ENCODE data around the gene ARPC5L. TPM values are rescaled to one million over a fixed set of nuclear protein-coding genes. Genes with fewer than 3 reads are reported as not detected.
"Not testable (repeated sequence)": the region's sequence is repeated elsewhere in the genome, so short reads cannot be mapped to it uniquely, and the experiment has no call there.

ARPC5L gene
- total RNA-seq, 1 donor from 2014 or later = 25.2 TPM

DNA sequence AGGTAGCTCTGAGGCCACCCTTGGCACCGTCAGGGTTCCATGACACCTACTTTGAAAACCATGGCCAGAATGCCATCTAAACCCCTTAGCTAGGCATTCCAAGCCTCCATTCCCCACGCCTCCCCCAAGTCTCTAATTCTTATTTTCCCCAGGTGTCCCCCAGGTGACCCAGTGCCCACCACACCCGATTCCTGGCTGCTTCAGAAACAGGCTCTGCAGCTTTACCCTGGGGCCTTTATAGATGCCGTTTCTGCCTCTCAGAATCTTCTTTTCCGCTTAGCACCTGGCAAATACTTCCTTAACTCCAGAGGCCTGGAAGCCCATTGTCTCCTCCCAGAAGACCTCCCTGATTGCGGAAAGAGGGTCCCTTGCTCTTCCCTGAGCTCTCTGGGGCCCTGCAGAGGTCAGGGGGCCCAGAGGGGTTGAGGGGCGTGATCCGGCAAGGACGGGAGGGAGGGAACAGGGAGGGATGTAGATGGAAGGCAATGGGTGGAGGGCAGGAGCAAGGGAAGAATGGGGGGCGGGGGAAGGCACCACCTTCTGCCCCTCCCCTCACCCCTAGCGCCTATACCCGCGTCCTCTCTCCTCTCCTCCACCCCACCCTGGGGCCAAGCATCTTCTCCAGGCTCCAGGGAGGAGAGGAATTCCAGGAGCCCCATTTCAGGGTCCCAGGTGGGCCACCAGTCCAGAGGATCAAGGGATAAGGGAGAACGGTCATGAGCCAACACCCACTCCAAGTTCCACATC is 20.7 kb upstream of the ARPC5L start:
- Mint-ChIP-seq H3K4me1 (ENCODE audit: low read depth, unreplicated experiment) (no peaks in the 10 kb centered on the region), H3K27me3 (ENCODE audit: unreplicated experiment) (no peaks in the 10 kb centered on the region), H3K27ac (ENCODE audit: unreplicated experiment) (no peak overlapping the region), H3K36me3 (ENCODE audit: unreplicated experiment) (no peaks in the 10 kb centered on the region), H3K9me3 (ENCODE audit: unreplicated experiment) (peaks cover 3% of the 10 kb centered on the region), H3K4me3 (ENCODE audit: unreplicated experiment) (no peak overlapping the region)
- TF ChIP-seq, protein P1, sequence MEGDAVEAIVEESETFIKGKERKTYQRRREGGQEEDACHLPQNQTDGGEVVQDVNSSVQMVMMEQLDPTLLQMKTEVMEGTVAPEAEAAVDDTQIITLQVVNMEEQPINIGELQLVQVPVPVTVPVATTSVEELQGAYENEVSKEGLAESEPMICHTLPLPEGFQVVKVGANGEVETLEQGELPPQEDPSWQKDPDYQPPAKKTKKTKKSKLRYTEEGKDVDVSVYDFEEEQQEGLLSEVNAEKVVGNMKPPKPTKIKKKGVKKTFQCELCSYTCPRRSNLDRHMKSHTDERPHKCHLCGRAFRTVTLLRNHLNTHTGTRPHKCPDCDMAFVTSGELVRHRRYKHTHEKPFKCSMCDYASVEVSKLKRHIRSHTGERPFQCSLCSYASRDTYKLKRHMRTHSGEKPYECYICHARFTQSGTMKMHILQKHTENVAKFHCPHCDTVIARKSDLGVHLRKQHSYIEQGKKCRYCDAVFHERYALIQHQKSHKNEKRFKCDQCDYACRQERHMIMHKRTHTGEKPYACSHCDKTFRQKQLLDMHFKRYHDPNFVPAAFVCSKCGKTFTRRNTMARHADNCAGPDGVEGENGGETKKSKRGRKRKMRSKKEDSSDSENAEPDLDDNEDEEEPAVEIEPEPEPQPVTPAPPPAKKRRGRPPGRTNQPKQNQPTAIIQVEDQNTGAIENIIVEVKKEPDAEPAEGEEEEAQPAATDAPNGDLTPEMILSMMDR (IDR thresholded peaks at IDR 0.05; ENCODE audit: partially characterized antibody, unreplicated experiment) = no peak
- no peak for DNase-seq

- TF ChIP-seq, protein P1 (IDR thresholded peaks at IDR 0.05; ENCODE audit: partially characterized antibody, unreplicated experiment) = no peak
- no peaks in the 10 kb centered on the region for H3K27me3 Mint-ChIP-seq (ENCODE audit: unreplicated experiment)
- no peaks in the 10 kb centered on the region for H3K4me1 Mint-ChIP-seq (ENCODE audit: low read depth, unreplicated experiment)
- H3K4me3 Mint-ChIP-seq (ENCODE audit: unreplicated experiment) = no peak overlapping the region
- DNase-seq = no peak
- peaks cover 3% of the 10 kb centered on the region for H3K9me3 Mint-ChIP-seq (ENCODE audit: unreplicated experiment)
- H3K27ac Mint-ChIP-seq (ENCODE audit: unreplicated experiment) = no peak overlapping the region
- H3K36me3 Mint-ChIP-seq (ENCODE audit: unreplicated experiment) = no peaks in the 10 kb centered on the region
Measured at GRCh38 chr9:124843456-124844034, 18.4 kb upstream of the ARPC5L start.

GRCh38 chr9:124844291-124844690 is 17.6 kb upstream of the ARPC5L start:
- H3K36me3 Mint-ChIP-seq (ENCODE audit: unreplicated experiment) = no peaks in the 10 kb centered on the region
- H3K27ac Mint-ChIP-seq (ENCODE audit: unreplicated experiment) = no peak overlapping the region

DNA sequence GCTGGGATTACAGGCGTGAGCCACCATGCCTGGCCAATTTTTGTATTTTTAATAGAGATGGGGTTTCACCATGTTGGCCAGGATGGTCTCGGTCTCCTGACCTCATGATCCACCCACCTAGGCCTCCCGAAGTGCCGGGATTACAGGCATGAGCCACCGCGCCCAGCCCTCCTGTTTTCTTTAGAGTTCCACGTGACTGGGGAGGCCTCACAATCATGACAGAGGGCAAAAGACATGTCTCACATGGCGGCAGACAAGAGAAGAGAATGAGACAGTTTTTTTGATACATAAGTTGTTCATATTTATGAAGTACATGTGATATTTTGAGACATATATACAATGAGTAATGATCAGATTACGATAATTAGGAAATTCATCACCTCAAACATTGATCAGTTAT is 15.5 kb upstream of the ARPC5L start:
- not testable (repeated sequence) for DNase-seq; H3K4me1 Mint-ChIP-seq (ENCODE audit: low read depth, unreplicated experiment); H3K9me3 Mint-ChIP-seq (ENCODE audit: unreplicated experiment); H3K27ac Mint-ChIP-seq (ENCODE audit: unreplicated experiment); H3K36me3 Mint-ChIP-seq (ENCODE audit: unreplicated experiment); H3K4me3 Mint-ChIP-seq (ENCODE audit: unreplicated experiment); H3K27me3 Mint-ChIP-seq (ENCODE audit: unreplicated experiment)

More at GRCh38 chr9:124844291-124844690, 17.6 kb upstream of the ARPC5L start:
- DNase-seq = no peak
- Mint-ChIP-seq H3K27me3 (ENCODE audit: unreplicated experiment) (no peaks in the 10 kb centered on the region), H3K4me3 (ENCODE audit: unreplicated experiment) (no peak overlapping the region), H3K4me1 (ENCODE audit: low read depth, unreplicated experiment) (no peaks in the 10 kb centered on the region), H3K9me3 (ENCODE audit: unreplicated experiment) (peaks cover 3% of the 10 kb centered on the region)
- TF ChIP-seq, protein P1 (IDR thresholded peaks at IDR 0.05; ENCODE audit: partially characterized antibody, unreplicated experiment) = no peak

DNA sequence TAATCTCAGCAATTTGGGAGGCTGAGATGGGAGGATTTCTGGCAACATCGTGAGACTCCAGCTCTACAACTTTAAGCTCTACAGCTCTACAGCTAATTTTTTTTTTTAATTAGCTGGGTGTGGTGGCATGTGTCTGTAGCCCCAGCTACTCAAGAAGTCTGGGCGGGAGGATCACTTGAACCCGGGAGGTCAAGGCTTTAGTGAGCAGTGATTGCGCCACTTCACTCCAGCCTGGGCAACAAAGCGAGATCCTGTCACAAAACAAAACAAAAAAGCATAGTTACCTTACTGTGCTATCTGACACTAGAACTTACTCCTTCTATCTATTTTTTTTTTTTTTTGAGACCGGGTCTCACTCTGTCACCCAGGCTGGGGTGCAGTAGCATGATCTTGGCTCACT is 15.0 kb upstream of the ARPC5L start:
- Mint-ChIP-seq H3K4me1 (ENCODE audit: low read depth, unreplicated experiment) (no peaks in the 10 kb centered on the region), H3K9me3 (ENCODE audit: unreplicated experiment) (no peaks in the 10 kb centered on the region), H3K27me3 (ENCODE audit: unreplicated experiment) (no peaks in the 10 kb centered on the region), H3K4me3 (ENCODE audit: unreplicated experiment) (no peak overlapping the region), H3K27ac (ENCODE audit: unreplicated experiment) (no peak overlapping the region), H3K36me3 (ENCODE audit: unreplicated experiment) (no peaks in the 10 kb centered on the region)
- no peak for DNase-seq
- TF ChIP-seq, protein P1 (IDR thresholded peaks at IDR 0.05; ENCODE audit: partially characterized antibody, unreplicated experiment) = no peak

All from glutamatergic neuron (in vitro differentiated cells).